ENCODE data around the gene KCNIP4. TPM values are rescaled to one million over a fixed set of nuclear protein-coding genes. Genes with fewer than 3 reads are reported as not detected.

Gene KCNIP4
- total RNA-seq, 1 experiment from 2014 or later, result not detected

- DNase-seq (ENCODE audit: low spot score), result no peak
Measured at GRCh38 chr4:21901281-21901680, 47.3 kb downstream of the KCNIP4 start.

GRCh38 chr4:21900211-21900610 lies 48.4 kb downstream of the KCNIP4 start:
- no peak for DNase-seq (ENCODE audit: low spot score)

GRCh38 chr4:21898101-21898500 lies 50.5 kb downstream of the KCNIP4 start:
- DNase-seq (ENCODE audit: low spot score), result peak; percentile 23

GRCh38 chr4:21896767-21897166 lies 51.8 kb downstream of the KCNIP4 start:
- no peak for DNase-seq (ENCODE audit: low spot score)

- DNase-seq (ENCODE audit: low spot score), result no peak
Measured at GRCh38 chr4:21893136-21893535, 55.4 kb downstream of the KCNIP4 start.

- DNase-seq (ENCODE audit: low spot score), result no peak
Measured at GRCh38 chr4:21890231-21890630, 58.3 kb downstream of the KCNIP4 start.

- peak; percentile 87 for DNase-seq (ENCODE audit: low spot score)
Measured at GRCh38 chr4:21888195-21888976, 60.2 kb downstream of the KCNIP4 start.

- DNase-seq (ENCODE audit: low spot score), result no peak
Measured at GRCh38 chr4:21887481-21887880, 61.1 kb downstream of the KCNIP4 start.

- no peak for DNase-seq (ENCODE audit: low spot score)
Measured at GRCh38 chr4:21885770-21886169, 62.8 kb downstream of the KCNIP4 start.

- DNase-seq (ENCODE audit: low spot score), result no peak
Measured at GRCh38 chr4:21885241-21885640, 63.3 kb downstream of the KCNIP4 start.

GRCh38 chr4:21884615-21885014 lies 64.0 kb downstream of the KCNIP4 start:
- no peak for DNase-seq (ENCODE audit: low spot score)

- no peak for DNase-seq (ENCODE audit: low spot score)
Measured at GRCh38 chr4:21882051-21882839, 66.3 kb downstream of the KCNIP4 start.

GRCh38 chr4:21879187-21879586 lies 69.4 kb downstream of the KCNIP4 start:
- DNase-seq (ENCODE audit: low spot score), result peak; percentile 37

- no peak for DNase-seq (ENCODE audit: low spot score)
Measured at GRCh38 chr4:21876711-21877110, 71.9 kb downstream of the KCNIP4 start.

GRCh38 chr4:21873145-21873544 lies 75.4 kb downstream of the KCNIP4 start:
- no peak for DNase-seq (ENCODE audit: low spot score)

GRCh38 chr4:21872101-21872500 lies 76.5 kb downstream of the KCNIP4 start:
- DNase-seq (ENCODE audit: low spot score), result no peak

GRCh38 chr4:21869978-21870745 lies 78.4 kb downstream of the KCNIP4 start:
- DNase-seq (ENCODE audit: low spot score), result no peak

GRCh38 chr4:21864686-21865085 lies 83.9 kb downstream of the KCNIP4 start:
- no peak for DNase-seq (ENCODE audit: low spot score)

- no peak for DNase-seq (ENCODE audit: low spot score)
Measured at GRCh38 chr4:21862917-21863316, 85.7 kb downstream of the KCNIP4 start.

GRCh38 chr4:21858971-21859370 lies 89.6 kb downstream of the KCNIP4 start:
- DNase-seq (ENCODE audit: low spot score), result peak; percentile 67

GRCh38 chr4:21856754-21857153 lies 91.8 kb downstream of the KCNIP4 start:
- DNase-seq (ENCODE audit: low spot score), result no peak

- no peak for DNase-seq (ENCODE audit: low spot score)
Measured at GRCh38 chr4:21856301-21856700, 92.3 kb downstream of the KCNIP4 start.
